Fibroblast of villous mesenchyme (primary cell): ENCODE measurements around the gene ZDHHC4. TPM values are rescaled to one million over a fixed set of nuclear protein-coding genes. Genes with fewer than 3 reads are reported as not detected.

Experiments
- DNase-seq: peaks from one replicate; pipeline ENCODE4 v3.0.0-alpha.2; 2010; ENCODE audit warnings: low read depth
- H3K4me3 ChIP-seq: 2 replicates; pipeline ENCODE4 v1.5.1; 2011; ENCODE audit warnings: low read depth, mild to moderate bottlenecking, low read length
- CTCF ChIP-seq: IDR thresholded peaks from 2 replicates; pipeline ENCODE4 v1.5.1; 2012; ENCODE audit warnings: low read depth, mild to moderate bottlenecking, low read length; ENCODE audit not compliant: insufficient read depth
- total RNA-seq: library from RNA; depleted of rRNA; stranded (reverse); fragments of >200 nt; gene quantifications from 2 replicates; pipeline ENCODE4 v1.2.3, GENCODE V29; 2012

ZDHHC4 gene
- total RNA-seq, 1 donor, result 60.5 TPM

DNA sequence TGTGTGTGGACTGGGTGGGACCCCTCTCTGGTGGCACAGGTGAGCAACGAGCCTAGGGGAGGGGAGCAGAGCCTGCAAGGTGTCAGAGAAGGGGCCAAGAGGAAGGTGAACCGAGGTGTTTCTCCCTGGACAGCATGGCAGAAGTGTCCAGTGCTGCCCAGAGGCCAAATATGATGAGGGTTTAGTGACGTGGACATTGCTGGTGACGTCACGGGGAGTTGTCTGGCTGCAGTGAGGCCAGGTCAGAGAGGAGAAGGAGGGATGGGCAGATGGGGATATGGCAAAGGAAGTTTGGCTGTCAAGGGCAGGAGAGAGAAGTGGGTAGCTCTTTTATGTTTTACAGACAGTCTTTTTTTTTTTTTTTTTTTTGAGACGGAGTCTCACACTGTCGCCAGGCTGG lies 35.6 kb downstream of the ZDHHC4 start:
- H3K4me3 ChIP-seq, result no peak overlapping the region
- DNase-seq, result no peak
- no peak for TF ChIP-seq CTCF

GRCh38 chr7:6613706-6614105 lies 36.5 kb downstream of the ZDHHC4 start:
- no peak for DNase-seq
- no peak for TF ChIP-seq CTCF

DNA sequence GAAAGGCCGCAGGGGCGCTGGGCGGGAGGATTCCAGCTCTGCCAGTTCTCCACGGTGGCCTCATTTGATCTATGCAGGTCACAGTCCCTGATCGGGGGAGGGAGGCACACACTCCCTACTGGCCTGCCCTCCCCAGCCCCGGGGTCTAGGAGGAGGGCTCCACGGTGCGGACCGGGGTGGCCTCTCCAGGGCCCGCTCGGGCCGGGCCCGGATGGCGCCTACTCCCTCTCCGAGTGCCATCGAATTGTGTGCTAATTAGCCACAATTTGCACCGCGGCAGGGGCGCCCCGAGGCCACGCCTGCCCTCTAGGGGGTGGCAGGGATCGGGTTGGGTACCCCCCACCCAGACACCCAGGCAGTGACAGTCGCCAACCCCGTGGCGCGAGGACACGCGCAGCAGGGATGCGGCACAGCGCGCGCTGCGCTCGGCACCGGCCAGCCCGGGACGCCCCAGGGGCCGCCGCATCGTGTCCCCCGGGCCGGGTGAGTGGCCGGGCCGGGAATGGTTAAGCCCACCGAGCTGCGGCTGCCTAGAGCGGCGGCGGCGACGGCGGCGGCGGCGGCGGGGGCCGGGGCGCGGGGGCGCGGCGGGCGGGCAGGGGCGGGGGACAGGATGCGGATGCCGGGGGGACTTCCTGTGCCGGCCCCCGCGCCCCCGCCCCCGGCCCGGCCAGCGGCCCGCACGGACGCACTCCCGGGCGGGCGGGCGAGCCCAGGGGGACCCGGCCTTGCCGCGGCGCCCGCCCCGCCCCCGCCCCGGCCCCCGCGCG lies 37.9 kb downstream of the ZDHHC4 start, which contains the start of gene ZNF853:
Gene ZNF853 (plus strand): TSS at position 658 of the 770 bp plus-strand sequence. CDS start 565 bp downstream, outside the sequence.
- no peak for DNase-seq
- TF ChIP-seq CTCF, result no peak
- H3K4me3 ChIP-seq, result peak within 1 kb of the TSS; percentile 52

More at GRCh38 chr7:6613706-6614105, 36.5 kb downstream of the ZDHHC4 start:
- H3K4me3 ChIP-seq, result no peak overlapping the region

GRCh38 chr7:6615723-6616555 lies 38.7 kb downstream of the ZDHHC4 start:
- DNase-seq, result no peak
- H3K4me3 ChIP-seq, result peak overlapping the region; percentile 52
- TF ChIP-seq CTCF, result no peak

GRCh38 chr7:6616854-6617643 lies 39.8 kb downstream of the ZDHHC4 start:
- DNase-seq, result no peak
- no peak for TF ChIP-seq CTCF
- H3K4me3 ChIP-seq, result no peak overlapping the region

- no peak for TF ChIP-seq CTCF
- no peak for DNase-seq
- no peak overlapping the region for H3K4me3 ChIP-seq
Measured at GRCh38 chr7:6618621-6619020, 41.4 kb downstream of the ZDHHC4 start.
